Effector memory CD8-positive, alpha-beta T cell (primary cell): ENCODE measurements around the gene RAI1.

ENCODE experiments used
- ATAC-seq: fragments of 150-1000 bp; cut with Tn5 transposase; replicated peaks from 2 replicates; pipeline ENCODE4 v1.10.0; 2021; ENCODE audit warnings: mild to moderate bottlenecking, moderate library complexity
- DNase-seq, 3 experiments: peaks; one replicate each; pipeline ENCODE4 v3.0.0; 2021
- H3K27ac Mint-ChIP-seq, 2 donors: one replicate each; pipeline ENCODE4 v1.8.0; 2022; ENCODE audit warnings: mild to moderate bottlenecking in 2 of 2, mixed read lengths in 2 of 2, moderate library complexity in 2 of 2
- H3K27me3 Mint-ChIP-seq, 2 donors: one replicate each; pipeline ENCODE4 v1.8.0; 2022; ENCODE audit warnings: mixed read lengths in 2 of 2
- H3K36me3 Mint-ChIP-seq: one replicate; pipeline ENCODE4 v1.8.0; 2022; ENCODE audit warnings: mild to moderate bottlenecking, moderate library complexity, mixed read lengths; ENCODE audit not compliant: insufficient read depth
- H3K4me1 Mint-ChIP-seq, 2 donors: one replicate each; pipeline ENCODE4 v1.8.0; 2022; ENCODE audit warnings: low read depth in 2 of 2, mixed read lengths in 2 of 2
- H3K4me3 Mint-ChIP-seq, 2 donors: one replicate each; pipeline ENCODE4 v1.8.0; 2022; ENCODE audit warnings: mild to moderate bottlenecking in 2 of 2, mixed read lengths in 2 of 2, moderate library complexity in 2 of 2
- H3K9me3 Mint-ChIP-seq, 2 donors: one replicate each; pipeline ENCODE4 v1.8.0; 2022; ENCODE audit warnings: mixed read lengths in 2 of 2

The RAI1 gene

DNA sequence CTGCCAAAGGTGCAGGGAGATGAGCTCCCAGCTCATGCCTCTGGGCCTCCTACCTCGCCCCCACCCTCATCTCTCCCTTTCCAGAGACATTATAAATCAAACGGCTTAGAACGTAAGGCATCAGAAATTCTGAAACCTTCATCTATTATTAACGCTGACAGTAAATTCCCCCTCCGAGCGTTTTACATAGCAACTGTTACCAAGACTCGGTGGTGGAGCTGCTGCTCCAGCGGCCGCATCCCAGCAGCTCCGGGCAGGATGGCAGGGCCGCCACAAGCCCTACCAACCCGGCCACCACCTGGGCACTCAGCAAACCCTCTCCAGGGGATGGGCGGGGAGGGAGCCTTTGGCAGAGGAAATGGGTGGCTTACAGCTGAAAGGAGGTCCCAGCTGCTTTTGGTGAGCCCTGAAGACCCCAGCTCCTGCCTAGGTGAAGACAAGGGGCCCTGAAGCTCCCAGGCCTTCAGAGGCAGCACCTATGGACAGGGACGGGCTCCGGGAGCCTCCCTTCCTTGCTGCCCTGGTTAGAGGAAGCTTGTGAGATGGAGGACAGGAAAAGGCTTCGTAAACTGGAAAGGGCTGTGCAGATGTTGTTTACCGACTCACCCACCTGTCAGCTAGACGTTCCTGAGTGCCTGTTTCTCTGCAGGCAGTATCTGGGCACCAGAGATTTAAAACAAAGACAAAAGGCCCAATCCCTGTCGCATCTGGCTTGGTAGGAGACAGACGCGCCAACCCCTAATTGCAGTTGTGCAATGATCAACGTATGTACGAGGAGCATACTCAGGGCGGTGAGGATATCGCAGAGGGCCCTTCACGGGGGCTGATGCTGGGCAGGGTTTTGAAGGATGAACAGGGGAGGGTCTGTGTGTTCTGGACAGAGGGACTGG is 76.9 kb downstream of the RAI1 start:
- no peaks in the 10 kb centered on the region for H3K27me3 Mint-ChIP-seq
- no peak for ATAC-seq
- peaks cover 4% of the 10 kb centered on the region for H3K36me3 Mint-ChIP-seq
- peak overlapping the region; percentile 44 to 58 for H3K27ac Mint-ChIP-seq
- H3K4me1 Mint-ChIP-seq = peaks cover 23% of the 10 kb centered on the region in 2 donors
- no peak for DNase-seq
- no peaks in the 10 kb centered on the region for H3K9me3 Mint-ChIP-seq
- H3K4me3 Mint-ChIP-seq = peak overlapping the region; percentile 23 to 41

DNA sequence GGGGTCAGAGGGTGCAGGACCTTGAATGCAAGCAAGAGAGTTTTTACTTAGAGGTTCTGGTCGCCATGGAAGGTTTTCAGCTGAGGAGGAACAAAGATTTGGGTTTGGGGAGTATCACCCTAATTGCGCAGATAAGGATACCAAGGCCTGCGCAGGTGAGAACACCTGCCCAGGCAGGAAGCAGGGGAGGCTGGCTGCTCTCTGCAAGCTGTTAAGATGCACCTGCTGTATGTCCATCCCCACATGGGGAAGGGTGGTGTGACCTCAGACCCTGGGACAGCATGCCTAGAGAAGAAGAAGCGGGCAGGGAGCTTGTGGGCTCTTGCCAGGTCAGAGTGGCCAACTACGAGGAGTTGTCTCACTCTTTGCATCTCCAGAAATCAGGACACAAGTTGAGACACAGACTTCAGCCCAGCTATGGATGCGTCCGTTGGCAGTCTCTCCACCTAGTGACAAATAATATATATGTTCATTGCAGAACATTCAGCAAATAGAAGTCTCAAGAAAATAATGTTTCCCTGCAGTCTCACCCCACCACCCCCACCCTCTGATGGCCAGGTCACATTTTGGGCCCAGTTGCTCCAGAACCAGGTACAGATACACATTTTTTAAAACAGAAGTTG is 77.8 kb downstream of the RAI1 start:
- no peak overlapping the region for H3K27ac Mint-ChIP-seq
- no peak for DNase-seq
- peaks cover 3% of the 10 kb centered on the region for H3K36me3 Mint-ChIP-seq
- H3K27me3 Mint-ChIP-seq = no peaks in the 10 kb centered on the region
- H3K4me3 Mint-ChIP-seq = no peak overlapping the region
- peaks cover 23 to 25% of the 10 kb centered on the region in 2 donors for H3K4me1 Mint-ChIP-seq
- ATAC-seq = no peak
- H3K9me3 Mint-ChIP-seq = no peaks in the 10 kb centered on the region

DNA sequence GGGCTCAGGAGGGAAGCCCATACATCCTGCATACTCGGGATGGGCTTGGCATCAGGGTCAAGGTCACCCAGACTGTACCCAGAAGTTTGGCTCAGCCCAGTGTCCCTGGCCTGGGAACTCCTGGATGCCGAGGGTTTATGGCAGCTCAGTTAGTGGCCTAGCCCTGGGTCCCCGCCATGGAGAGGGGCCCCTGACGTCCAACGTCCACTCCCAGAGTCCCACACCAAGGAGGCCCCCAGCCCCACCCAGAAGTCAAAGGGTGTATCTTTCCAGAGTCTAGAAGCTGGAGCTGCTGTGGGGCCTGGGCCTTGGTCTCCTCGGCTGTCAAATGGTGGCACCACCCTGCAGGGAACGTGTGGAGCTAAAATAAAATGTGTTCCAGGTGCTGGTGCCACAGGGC is 79.1 kb downstream of the RAI1 start:
- H3K27me3 Mint-ChIP-seq = no peaks in the 10 kb centered on the region
- H3K27ac Mint-ChIP-seq = peak overlapping the region in 1 of 2 donors; percentile 62
- DNase-seq (no peak), ATAC-seq (no peak)
- no peaks in the 10 kb centered on the region for H3K36me3 Mint-ChIP-seq
- H3K9me3 Mint-ChIP-seq = no peaks in the 10 kb centered on the region
- peaks cover 25 to 26% of the 10 kb centered on the region in 2 donors for H3K4me1 Mint-ChIP-seq
- H3K4me3 Mint-ChIP-seq = no peak overlapping the region

DNA sequence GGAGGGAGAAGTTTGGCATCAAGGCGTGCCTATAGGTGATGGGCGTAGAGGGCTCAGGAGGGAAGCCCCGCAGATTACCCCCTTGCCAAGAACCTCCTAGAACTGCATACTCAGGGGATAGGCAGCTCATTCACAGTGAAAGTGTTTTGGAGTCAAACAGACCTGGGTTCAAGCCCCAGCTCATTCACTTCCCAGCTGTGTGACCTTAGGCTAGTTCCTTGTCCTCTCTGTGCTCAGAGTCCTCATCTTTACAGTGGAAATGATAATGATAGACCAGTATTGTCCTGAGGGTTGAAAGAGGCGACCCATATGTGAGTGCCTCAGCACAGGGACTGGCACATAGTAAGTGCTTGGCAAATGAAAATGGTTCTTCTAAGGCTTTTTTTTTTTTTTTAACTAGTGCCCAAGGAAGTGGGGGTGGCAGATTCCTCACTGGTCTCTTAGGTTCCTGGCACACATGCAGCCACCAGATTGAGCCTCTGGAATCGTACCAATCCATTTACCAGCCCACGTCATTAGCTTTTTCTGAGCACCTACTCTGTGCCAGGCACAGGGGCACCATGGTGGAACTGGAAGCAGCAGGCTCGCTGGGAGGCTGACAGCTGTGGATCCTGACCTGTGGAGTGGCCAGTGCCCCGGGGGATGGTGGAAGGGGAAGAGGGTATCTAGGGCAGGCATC is 79.8 kb downstream of the RAI1 start:
- Mint-ChIP-seq H3K27me3 (no peaks in the 10 kb centered on the region), H3K9me3 (no peaks in the 10 kb centered on the region), H3K4me3 (no peak overlapping the region), H3K27ac (no peak overlapping the region), H3K36me3 (no peaks in the 10 kb centered on the region), H3K4me1 (peaks cover 20 to 28% of the 10 kb centered on the region in 2 donors)
- no peak for ATAC-seq
- DNase-seq = no peak

DNA sequence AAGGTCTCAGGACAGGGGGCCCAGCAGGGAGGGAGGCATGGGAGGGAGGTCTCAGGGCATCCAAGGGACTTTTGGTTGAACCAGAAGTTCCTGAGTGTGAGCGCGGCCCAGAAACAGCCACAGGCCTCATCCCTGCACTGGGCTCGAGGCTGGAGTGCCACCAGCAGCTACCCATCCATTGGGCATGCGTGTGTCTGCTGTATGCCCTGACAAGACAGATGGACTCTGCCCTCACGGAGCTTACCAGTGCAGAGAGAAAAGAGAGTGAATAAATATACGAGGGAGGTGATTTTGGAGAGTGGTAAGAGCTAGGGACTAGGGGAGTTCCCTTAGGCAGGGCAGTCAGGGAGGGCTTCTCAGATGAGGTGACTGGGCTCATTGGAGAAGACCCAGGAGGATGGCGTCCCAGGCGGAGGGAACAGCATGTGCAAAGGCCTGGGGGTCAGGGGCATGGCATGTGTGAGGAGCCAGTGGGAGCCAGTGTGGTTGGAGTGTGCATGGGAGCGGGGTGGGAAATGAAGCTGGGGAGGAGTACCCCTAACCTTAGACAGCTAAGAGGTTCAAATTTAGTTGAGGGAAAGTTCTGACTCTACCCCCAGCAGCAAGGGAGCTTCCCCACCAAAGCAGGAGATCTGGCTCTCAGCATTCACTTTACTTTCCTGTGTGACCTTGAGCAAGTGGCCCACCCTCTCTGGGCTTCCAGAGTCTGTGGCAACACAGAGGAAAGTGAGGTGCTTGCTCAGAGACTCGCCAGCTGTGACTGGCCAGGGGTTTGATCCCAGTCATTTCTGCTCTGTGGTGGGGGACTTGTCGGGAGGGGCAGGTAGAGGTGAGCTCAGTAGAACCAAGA is 80.9 kb downstream of the RAI1 start:
- H3K36me3 Mint-ChIP-seq = no peaks in the 10 kb centered on the region

DNA sequence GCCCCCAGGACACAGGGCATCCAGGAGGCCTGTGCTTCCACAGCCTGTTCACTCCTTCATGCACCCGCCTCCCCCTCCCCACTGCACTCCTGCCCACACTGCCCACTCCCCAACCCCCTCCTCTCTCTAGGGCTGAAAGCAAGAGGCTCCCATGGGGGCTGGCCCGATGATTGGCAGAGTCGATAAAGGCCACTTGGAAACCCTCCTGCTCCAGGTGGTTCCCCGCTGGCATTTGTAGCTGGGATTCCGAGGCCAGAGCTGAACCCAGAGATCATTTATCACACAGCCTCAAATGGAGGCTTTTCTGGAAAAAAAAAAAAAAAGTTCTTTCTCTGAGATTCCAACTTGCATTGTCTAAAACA is 81.5 kb downstream of the RAI1 start:
- no peaks in the 10 kb centered on the region for H3K27me3 Mint-ChIP-seq
- H3K4me1 Mint-ChIP-seq = peaks cover 17 to 21% of the 10 kb centered on the region in 2 donors
- ATAC-seq (no peak), DNase-seq (no peak)
- H3K9me3 Mint-ChIP-seq = no peaks in the 10 kb centered on the region
- H3K27ac Mint-ChIP-seq = no peak overlapping the region
- no peaks in the 10 kb centered on the region for H3K36me3 Mint-ChIP-seq
- H3K4me3 Mint-ChIP-seq = no peak overlapping the region

More for the DNA sequence above, 80.9 kb downstream of the RAI1 start:
- Mint-ChIP-seq H3K4me3 (no peak overlapping the region), H3K27me3 (no peaks in the 10 kb centered on the region), H3K27ac (no peak overlapping the region), H3K9me3 (no peaks in the 10 kb centered on the region), H3K4me1 (peaks cover 21 to 27% of the 10 kb centered on the region in 2 donors)
- ATAC-seq (no peak), DNase-seq (no peak)

DNA sequence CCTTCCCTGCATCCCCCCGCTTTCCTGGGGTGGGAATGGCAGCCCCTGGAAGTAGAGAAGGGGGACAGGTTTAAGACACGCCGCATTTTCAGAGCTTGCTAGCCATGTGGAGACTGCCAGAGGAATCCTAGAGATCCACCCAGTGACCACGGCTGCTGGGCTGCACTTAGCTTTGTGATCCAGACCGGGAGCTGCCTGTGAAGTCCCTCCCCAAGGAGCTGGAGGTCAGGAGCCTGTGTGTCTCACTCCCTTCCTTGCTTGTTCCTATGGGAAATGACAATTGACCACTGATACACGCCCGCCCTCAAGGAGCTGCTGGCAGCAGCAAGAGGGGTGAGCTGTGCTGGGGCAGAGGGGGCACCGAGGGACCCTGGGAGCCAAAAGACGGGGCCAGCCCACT is 81.9 kb downstream of the RAI1 start:
- Mint-ChIP-seq H3K4me3 (no peak overlapping the region), H3K36me3 (no peaks in the 10 kb centered on the region), H3K4me1 (peaks cover 14 to 18% of the 10 kb centered on the region in 2 donors), H3K9me3 (no peaks in the 10 kb centered on the region), H3K27ac (peak overlapping the region in 1 of 2 donors; percentile 53), H3K27me3 (no peaks in the 10 kb centered on the region)
- DNase-seq (no peak), ATAC-seq (no peak)

DNA sequence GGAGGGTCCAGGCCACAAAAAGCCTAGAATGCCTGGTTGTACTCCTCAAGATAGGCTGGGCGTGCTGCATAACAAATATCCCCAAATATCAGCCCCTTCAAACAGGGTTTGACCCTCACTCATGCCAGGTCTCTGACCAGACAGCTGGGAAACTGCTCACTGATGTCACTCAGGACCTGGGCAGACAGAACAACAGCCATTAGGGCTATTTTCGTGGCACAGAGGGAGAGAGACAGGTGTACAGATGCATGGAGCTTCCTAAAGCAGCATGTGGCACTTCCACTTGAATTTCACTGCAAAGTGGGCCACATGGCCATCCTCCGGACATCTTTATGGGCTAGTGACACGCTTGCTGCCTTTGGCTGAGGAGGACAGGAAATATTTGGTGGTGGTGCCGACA is 82.5 kb downstream of the RAI1 start:
- H3K36me3 Mint-ChIP-seq = no peaks in the 10 kb centered on the region
- ATAC-seq (no peak), DNase-seq (no peak)
- H3K9me3 Mint-ChIP-seq = no peaks in the 10 kb centered on the region
- no peak overlapping the region for H3K4me3 Mint-ChIP-seq
- H3K27me3 Mint-ChIP-seq = no peaks in the 10 kb centered on the region
- H3K27ac Mint-ChIP-seq = peak overlapping the region in 1 of 2 donors; percentile 53
- peaks cover 12 to 17% of the 10 kb centered on the region in 2 donors for H3K4me1 Mint-ChIP-seq

DNA sequence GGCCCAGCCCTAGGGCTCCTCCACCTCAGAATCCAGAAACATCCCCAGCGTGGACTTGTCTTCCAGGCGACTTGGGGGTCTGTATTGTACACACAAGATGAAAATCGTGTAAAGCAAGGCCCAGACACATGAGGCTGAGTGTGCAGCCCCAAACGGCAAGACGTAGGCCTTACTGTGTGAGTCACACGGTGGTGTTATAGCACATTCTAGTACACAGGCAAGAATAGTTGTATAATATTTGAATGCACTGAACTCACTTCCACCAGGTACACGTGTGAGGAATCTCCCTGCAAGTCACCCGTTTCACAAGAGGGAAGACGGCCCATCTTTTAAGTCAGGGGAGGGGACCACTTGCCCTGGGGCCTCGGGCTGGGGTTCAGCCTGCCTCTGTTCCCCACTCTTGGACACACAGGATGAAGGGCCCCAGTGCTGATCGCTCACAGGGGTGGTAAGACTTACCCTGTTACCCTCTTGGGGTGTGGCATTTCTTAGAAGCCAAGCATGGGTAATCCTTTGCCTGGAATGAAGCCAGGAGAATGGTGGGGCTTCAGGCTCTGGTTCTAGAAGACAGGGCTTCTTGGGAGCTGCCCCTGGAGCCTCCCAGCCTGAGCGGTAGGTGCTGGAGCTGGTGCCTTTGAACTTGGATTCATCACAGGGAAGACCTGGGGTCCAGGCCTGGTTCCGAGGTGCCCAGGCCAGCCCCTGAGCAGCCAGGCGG is 84.3 kb downstream of the RAI1 start:
- Mint-ChIP-seq H3K9me3 (no peaks in the 10 kb centered on the region), H3K27ac (no peak overlapping the region), H3K36me3 (peaks cover 2% of the 10 kb centered on the region), H3K27me3 (no peaks in the 10 kb centered on the region), H3K4me1 (peaks cover 8 to 17% of the 10 kb centered on the region in 2 donors), H3K4me3 (no peak overlapping the region)
- no peak for ATAC-seq
- no peak for DNase-seq

DNA sequence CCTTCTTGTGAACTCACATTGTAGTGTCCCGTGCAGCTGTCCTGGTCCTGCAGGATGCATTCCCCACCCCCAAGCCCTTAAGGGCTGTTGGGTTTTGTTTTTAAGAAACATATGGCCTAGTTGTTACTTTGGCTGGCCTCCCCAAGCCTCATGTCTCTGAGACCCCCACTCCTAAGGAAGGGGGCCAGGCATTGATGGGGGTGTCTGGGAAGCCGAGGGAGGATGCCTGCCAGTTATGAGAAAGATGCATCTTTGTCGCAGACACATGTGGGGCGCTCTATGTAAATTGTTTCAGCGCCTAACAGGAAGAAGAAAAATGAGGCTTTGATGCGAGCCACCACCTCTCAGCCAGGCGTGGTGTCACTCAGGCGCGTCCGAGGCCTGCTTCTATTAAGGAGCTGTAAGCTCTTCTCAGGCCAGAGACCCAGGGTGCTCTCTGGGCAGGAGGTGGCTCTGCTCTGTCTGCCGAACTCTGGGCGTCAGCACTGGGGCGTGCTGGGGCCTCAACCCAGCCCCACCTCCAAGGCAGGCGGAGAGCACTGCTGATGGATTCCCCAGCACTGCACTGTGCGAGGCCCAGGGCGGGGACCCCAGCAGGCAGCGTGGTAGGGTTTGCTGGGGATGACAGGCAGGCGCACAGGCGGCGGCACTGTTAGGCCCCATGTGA is 85.0 kb downstream of the RAI1 start:
- H3K27ac Mint-ChIP-seq = no peak overlapping the region
- H3K4me3 Mint-ChIP-seq = no peak overlapping the region
- peaks cover 8 to 17% of the 10 kb centered on the region in 2 donors for H3K4me1 Mint-ChIP-seq
- H3K36me3 Mint-ChIP-seq = peaks cover 2% of the 10 kb centered on the region
- no peak for DNase-seq
- no peaks in the 10 kb centered on the region for H3K9me3 Mint-ChIP-seq
- H3K27me3 Mint-ChIP-seq = no peaks in the 10 kb centered on the region
- ATAC-seq = no peak

DNA sequence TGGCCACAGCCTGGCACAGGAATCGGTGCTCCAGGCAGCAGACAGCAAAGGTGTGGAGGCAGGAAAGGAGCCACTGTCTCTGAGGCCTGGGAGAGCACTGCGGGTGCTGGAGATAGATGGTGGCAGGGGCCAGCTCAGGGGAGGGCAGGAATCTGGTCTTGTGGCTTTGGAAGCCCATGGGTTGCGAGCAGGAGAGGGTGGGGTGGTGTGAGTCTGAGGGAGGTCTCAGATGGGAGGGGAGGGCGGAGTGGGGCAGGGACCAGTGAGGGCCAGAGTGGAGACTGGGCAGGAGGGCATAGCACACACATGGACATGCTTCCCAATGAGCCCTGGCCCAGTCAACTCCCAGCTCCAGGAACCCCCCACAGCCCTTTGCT is 85.5 kb downstream of the RAI1 start:
- Mint-ChIP-seq H3K9me3 (no peaks in the 10 kb centered on the region), H3K27me3 (no peaks in the 10 kb centered on the region), H3K4me3 (no peak overlapping the region), H3K4me1 (peaks cover 8 to 17% of the 10 kb centered on the region in 2 donors), H3K36me3 (peaks cover 2% of the 10 kb centered on the region), H3K27ac (no peak overlapping the region)
- DNase-seq (no peak), ATAC-seq (no peak)

DNA sequence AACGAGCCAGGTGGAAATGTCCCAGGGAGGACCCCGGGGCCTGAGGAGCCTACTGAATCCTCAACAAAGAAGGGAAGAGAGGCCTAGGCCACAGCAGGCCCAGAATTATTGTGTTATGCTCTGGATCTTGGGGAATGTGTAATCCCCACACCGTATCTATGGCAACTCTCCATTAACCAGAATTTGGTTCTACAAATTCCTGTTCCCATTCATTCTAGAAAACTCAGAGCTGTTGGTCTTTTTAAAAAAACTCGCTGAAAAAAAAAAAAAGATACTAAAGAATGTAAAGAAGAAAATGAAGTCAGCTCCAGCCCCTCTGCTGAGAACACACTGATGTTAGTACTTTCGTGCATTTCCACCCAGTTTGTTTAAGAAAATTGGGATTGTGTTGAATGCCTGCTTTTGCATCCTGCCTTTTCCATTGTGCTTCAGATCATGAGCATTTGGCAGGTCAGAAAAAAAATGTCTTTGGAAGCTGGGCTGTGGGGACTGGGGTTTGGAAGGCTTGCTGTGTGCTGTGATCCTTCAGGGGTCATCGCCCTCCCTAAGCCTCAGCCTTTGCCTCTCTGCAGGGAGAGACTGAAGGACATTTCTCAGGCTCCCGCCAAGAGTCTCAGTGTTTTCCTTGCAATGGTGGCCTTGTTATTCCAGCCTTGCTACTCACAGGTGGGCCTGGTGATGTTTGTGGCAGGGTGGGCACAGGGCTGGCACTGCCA is 86.1 kb downstream of the RAI1 start:
- H3K27me3 Mint-ChIP-seq = no peaks in the 10 kb centered on the region
- H3K27ac Mint-ChIP-seq = no peak overlapping the region
- ATAC-seq (no peak), DNase-seq (no peak)
- H3K4me1 Mint-ChIP-seq = peaks cover 8 to 17% of the 10 kb centered on the region in 2 donors
- H3K36me3 Mint-ChIP-seq = peaks cover 2% of the 10 kb centered on the region
- H3K4me3 Mint-ChIP-seq = no peak overlapping the region
- no peaks in the 10 kb centered on the region for H3K9me3 Mint-ChIP-seq
